Mesenchymal stem cell (in vitro differentiated cells and primary cell): Measurements from ENCODE around the gene ITPR3.

Source experiments
- DNase-seq: peaks from one replicate; pipeline ENCODE4 v3.0.0-alpha.2; 2013
- H2AFZ ChIP-seq: one replicate; pipeline ENCODE4 v1.6.1; 2013; ENCODE audit warnings: low read depth, mild to moderate bottlenecking, control low read depth, inconsistent platforms, low read length, moderate library complexity
- H2AK5ac ChIP-seq: 2 replicates; pipeline ENCODE4 v1.6.1; 2013; ENCODE audit warnings: low read length, moderate library complexity, mild to moderate bottlenecking, inconsistent platforms; ENCODE audit not compliant: severe bottlenecking
- H2BK120ac ChIP-seq: one replicate; pipeline ENCODE4 v1.6.1; 2013; ENCODE audit warnings: low read depth, mild to moderate bottlenecking, inconsistent platforms, low read length, moderate library complexity
- H2BK12ac ChIP-seq, 2 experiments: one replicate each; pipeline ENCODE4 v1.6.1; 2013; ENCODE audit warnings: inconsistent platforms in 2 of 2, low read length in 2 of 2, mild to moderate bottlenecking in 2 of 2, moderate library complexity in 2 of 2, control low read depth in 1 of 2
- H2BK15ac ChIP-seq: one replicate; pipeline ENCODE4 v1.6.1; 2013; ENCODE audit warnings: mild to moderate bottlenecking, low read depth, inconsistent platforms; ENCODE audit not compliant: poor library complexity, severe bottlenecking
- H2BK5ac ChIP-seq: 2 replicates; pipeline ENCODE4 v1.6.1; 2013; ENCODE audit warnings: low read depth, mild to moderate bottlenecking, low read length, control low read depth, inconsistent platforms; ENCODE audit not compliant: poor library complexity, severe bottlenecking
- H3K14ac ChIP-seq, 2 experiments: one replicate each; pipeline ENCODE4 v1.6.1; 2013; ENCODE audit warnings: inconsistent platforms in 2 of 2, low read length in 2 of 2, control low read depth in 1 of 2, mild to moderate bottlenecking in 1 of 2, moderate library complexity in 1 of 2
- H3K18ac ChIP-seq, 2 experiments: one replicate each; pipeline ENCODE4 v1.6.1; 2013; ENCODE audit warnings: inconsistent platforms in 2 of 2, low read length in 2 of 2, control low read depth in 1 of 2, low read depth in 1 of 2, mild to moderate bottlenecking in 1 of 2
- H3K23ac ChIP-seq, 2 experiments: one replicate each; pipeline ENCODE4 v1.6.1; 2013; ENCODE audit warnings: inconsistent platforms in 2 of 2, low read length in 2 of 2, mild to moderate bottlenecking in 2 of 2, moderate library complexity in 2 of 2, control low read depth in 1 of 2
- H3K27ac ChIP-seq: 2 replicates; pipeline ENCODE4 v1.5.1; 2013; ENCODE audit warnings: mild to moderate bottlenecking, moderate library complexity, low read length, control low read depth, inconsistent platforms; ENCODE audit not compliant: poor library complexity, severe bottlenecking
- H3K27me3 ChIP-seq, 2 experiments: 2 replicates each; pipeline versions ENCODE4 v1.6.1 to v1.7.0; 2013; ENCODE audit warnings: low read length in 2 of 2, mild to moderate bottlenecking in 2 of 2, moderate library complexity in 2 of 2, control low read depth in 1 of 2, inconsistent platforms in 1 of 2; ENCODE audit not compliant: control insufficient read depth in 1 of 2, insufficient read depth in 1 of 2
- H3K36me3 ChIP-seq, 2 experiments: 2 replicates each; pipeline versions ENCODE4 v1.6.1 to v1.7.0; 2013; ENCODE audit warnings: low read length in 2 of 2, control low read depth in 1 of 2, inconsistent platforms in 1 of 2, low read depth in 1 of 2, mild to moderate bottlenecking in 1 of 2; ENCODE audit not compliant: insufficient read depth in 2 of 2, control insufficient read depth in 1 of 2
- H3K4ac ChIP-seq, 2 experiments: one replicate each; pipeline ENCODE4 v1.6.1; 2013; ENCODE audit warnings: inconsistent platforms in 2 of 2, low read length in 2 of 2, mild to moderate bottlenecking in 2 of 2, moderate library complexity in 2 of 2, control low read depth in 1 of 2, low read depth in 1 of 2
- H3K4me1 ChIP-seq: 2 replicates; pipeline ENCODE4 v1.6.1; 2013; ENCODE audit warnings: low read depth, low read length, control low read depth; ENCODE audit not compliant: control insufficient read depth, insufficient read depth
- H3K4me2 ChIP-seq: 2 replicates; pipeline ENCODE4 v1.6.1; 2013; ENCODE audit warnings: low read length, mild to moderate bottlenecking, inconsistent platforms; ENCODE audit not compliant: poor library complexity, severe bottlenecking
- H3K4me3 ChIP-seq, 2 experiments: 2 replicates each; pipeline versions ENCODE4 v1.5.1 to v1.7.0; 2013; ENCODE audit warnings: low read length in 2 of 2, mild to moderate bottlenecking in 2 of 2, control low read depth in 1 of 2, low read depth in 1 of 2; ENCODE audit not compliant: insufficient read depth in 1 of 2
- H3K79me1 ChIP-seq: replicated peaks from 2 replicates; pipeline ENCODE4 v1.6.1; 2013; ENCODE audit warnings: mild to moderate bottlenecking, control low read depth, low read length, inconsistent platforms; ENCODE audit not compliant: poor library complexity, severe bottlenecking
- H3K9ac ChIP-seq: 2 replicates; pipeline ENCODE4 v1.7.0; 2013; ENCODE audit warnings: mild to moderate bottlenecking, low read length, moderate library complexity
- H3K9me3 ChIP-seq: 2 replicates; pipeline ENCODE4 v1.7.0; 2013; ENCODE audit warnings: mild to moderate bottlenecking, low read length; ENCODE audit not compliant: control insufficient read depth
- H4K8ac ChIP-seq: one replicate; pipeline ENCODE4 v1.6.1; 2013; ENCODE audit warnings: inconsistent platforms, mild to moderate bottlenecking, low read length, moderate library complexity
- H4K91ac ChIP-seq: one replicate; pipeline ENCODE4 v1.6.1; 2013; ENCODE audit warnings: mild to moderate bottlenecking, low read length, inconsistent platforms
- WGBS: methylation state at CpG from one replicate; pipeline ENCODE4 v1.1.7; 2013; ENCODE audit warnings: mixed read lengths; 5-methylcytosine and 5-hydroxymethylcytosine counted together

Gene ITPR3

GRCh38 chr6:33727932-33728331 lies 106.8 kb downstream of the ITPR3 start:
- H2BK5ac ChIP-seq: no peak overlapping the region
- no peak overlapping the region for H4K8ac ChIP-seq
- H2AFZ ChIP-seq: no peak overlapping the region
- no peak overlapping the region for H3K4me3 ChIP-seq
- H3K79me1 ChIP-seq: no peaks in the 10 kb centered on the region
- H3K27me3 ChIP-seq: peaks cover 3 to 76% of the 10 kb centered on the region in 2 experiments
- H3K4ac ChIP-seq: no peak overlapping the region
- H3K4me2 ChIP-seq: no peak overlapping the region
- H3K27ac ChIP-seq: no peak overlapping the region
- no peak overlapping the region for H2BK12ac ChIP-seq
- H4K91ac ChIP-seq: no peak overlapping the region
- H3K9ac ChIP-seq: no peak overlapping the region
- no peak overlapping the region for H2AK5ac ChIP-seq
- H3K36me3 ChIP-seq: peaks cover 0 to 51% of the 10 kb centered on the region in 2 experiments
- 96% methylated on average over 11 of the region's 11 CpGs for WGBS
- DNase-seq: no peak
- no peak overlapping the region for H3K14ac ChIP-seq
- no peak overlapping the region for H2BK15ac ChIP-seq
- H2BK120ac ChIP-seq: no peak overlapping the region
- H3K9me3 ChIP-seq: no peaks in the 10 kb centered on the region
- H3K4me1 ChIP-seq: peaks cover 13% of the 10 kb centered on the region
- no peak overlapping the region for H3K18ac ChIP-seq
- no peak overlapping the region for H3K23ac ChIP-seq

- Histone ChIP-seq H3K79me1 (no peaks in the 10 kb centered on the region), H3K18ac (no peak overlapping the region), H3K23ac (no peak overlapping the region), H3K14ac (no peak overlapping the region), H2BK120ac (no peak overlapping the region), H3K9ac (no peak overlapping the region), H2AK5ac (no peak overlapping the region), H3K4me2 (no peak overlapping the region), H3K4ac (no peak overlapping the region), H2BK15ac (no peak overlapping the region), H2BK12ac (no peak overlapping the region), H3K4me3 (no peak overlapping the region), H4K91ac (no peak overlapping the region), H3K36me3 (peaks cover 0 to 56% of the 10 kb centered on the region in 2 experiments), H4K8ac (no peak overlapping the region), H3K4me1 (peaks cover 15% of the 10 kb centered on the region), H3K9me3 (no peaks in the 10 kb centered on the region), H3K27me3 (peaks cover 3 to 71% of the 10 kb centered on the region in 2 experiments), H2AFZ (no peak overlapping the region), H3K27ac (no peak overlapping the region), H2BK5ac (no peak overlapping the region)
- no peak for DNase-seq
- WGBS: 93% methylated on average over 11 of the region's 11 CpGs
These were observed 107.3 kb downstream of the ITPR3 start for GRCh38 chr6:33728438-33728837.

GRCh38 chr6:33729059-33729458 lies 107.9 kb downstream of the ITPR3 start:
- Histone ChIP-seq H2AK5ac (no peak overlapping the region), H2BK5ac (no peak overlapping the region), H3K36me3 (peaks cover 0 to 57% of the 10 kb centered on the region in 2 experiments), H3K14ac (peak overlapping the region in 1 of 2 experiments; percentile 22), H3K4me2 (no peak overlapping the region), H3K27ac (no peak overlapping the region), H3K23ac (no peak overlapping the region), H3K9me3 (no peaks in the 10 kb centered on the region), H3K4me3 (no peak overlapping the region), H3K4ac (no peak overlapping the region), H3K79me1 (peaks cover 2% of the 10 kb centered on the region), H2AFZ (no peak overlapping the region), H2BK12ac (no peak overlapping the region), H4K8ac (no peak overlapping the region), H2BK120ac (no peak overlapping the region), H3K18ac (no peak overlapping the region), H2BK15ac (no peak overlapping the region), H3K4me1 (peaks cover 15% of the 10 kb centered on the region), H4K91ac (no peak overlapping the region), H3K9ac (no peak overlapping the region), H3K27me3 (peaks cover 3 to 64% of the 10 kb centered on the region in 2 experiments)
- DNase-seq: no peak
- 95% methylated on average over 4 of the region's 6 CpGs for whole genome bisulfite sequencing

GRCh38 chr6:33730611-33731010 lies 109.5 kb downstream of the ITPR3 start:
- Histone ChIP-seq H3K23ac (no peak overlapping the region), H2BK15ac (no peak overlapping the region), H3K79me1 (peaks cover 4% of the 10 kb centered on the region), H3K4me3 (no peak overlapping the region), H3K14ac (no peak overlapping the region), H2BK120ac (no peak overlapping the region), H4K8ac (no peak overlapping the region), H2AFZ (no peak overlapping the region), H3K9ac (no peak overlapping the region), H3K18ac (no peak overlapping the region), H3K4me1 (peaks cover 15% of the 10 kb centered on the region), H3K27ac (no peak overlapping the region), H3K36me3 (peaks cover 0 to 70% of the 10 kb centered on the region in 2 experiments), H2BK5ac (no peak overlapping the region), H2BK12ac (no peak overlapping the region), H4K91ac (peak overlapping the region; percentile 7), H3K9me3 (no peaks in the 10 kb centered on the region), H3K4me2 (no peak overlapping the region), H3K4ac (no peak overlapping the region), H2AK5ac (no peak overlapping the region), H3K27me3 (peaks cover 3 to 51% of the 10 kb centered on the region in 2 experiments)
- 66% methylated on average over 10 of the region's 10 CpGs for WGBS
- no peak for DNase-seq
